Coronary artery (tissue), 2 donors: Measurements from ENCODE around the gene BCAS4.

Experiments used
- DNase-seq: peaks from one replicate; pipeline ENCODE4 v3.0.0-alpha.2; 2017; ENCODE audit warnings: low spot score
- H3K27ac ChIP-seq, 2 donors: fragments of 200-600 bp; sonication (generic); one replicate each; pipeline ENCODE4 v1.5.1; 2016 to 2019
- H3K4me3 ChIP-seq: fragments of 200-600 bp; sonication (generic); 2 replicates; pipeline ENCODE4 v1.5.1; 2016; ENCODE audit warnings: mild to moderate bottlenecking, moderate library complexity
- TF ChIP-seq, protein P1 (sequence below): fragments of 200-600 bp; sonication (generic); IDR thresholded peaks from one replicate; pipeline ENCODE4 v1.5.1; 2019; ENCODE audit warnings: antibody characterized with exemption

The BCAS4 gene

GRCh38 chr20:50804437-50805348, 9.8 kb downstream of the BCAS4 start:
- Histone ChIP-seq H3K27ac (no peak overlapping the region), H3K4me3 (no peak overlapping the region)
- TF ChIP-seq, protein P1, sequence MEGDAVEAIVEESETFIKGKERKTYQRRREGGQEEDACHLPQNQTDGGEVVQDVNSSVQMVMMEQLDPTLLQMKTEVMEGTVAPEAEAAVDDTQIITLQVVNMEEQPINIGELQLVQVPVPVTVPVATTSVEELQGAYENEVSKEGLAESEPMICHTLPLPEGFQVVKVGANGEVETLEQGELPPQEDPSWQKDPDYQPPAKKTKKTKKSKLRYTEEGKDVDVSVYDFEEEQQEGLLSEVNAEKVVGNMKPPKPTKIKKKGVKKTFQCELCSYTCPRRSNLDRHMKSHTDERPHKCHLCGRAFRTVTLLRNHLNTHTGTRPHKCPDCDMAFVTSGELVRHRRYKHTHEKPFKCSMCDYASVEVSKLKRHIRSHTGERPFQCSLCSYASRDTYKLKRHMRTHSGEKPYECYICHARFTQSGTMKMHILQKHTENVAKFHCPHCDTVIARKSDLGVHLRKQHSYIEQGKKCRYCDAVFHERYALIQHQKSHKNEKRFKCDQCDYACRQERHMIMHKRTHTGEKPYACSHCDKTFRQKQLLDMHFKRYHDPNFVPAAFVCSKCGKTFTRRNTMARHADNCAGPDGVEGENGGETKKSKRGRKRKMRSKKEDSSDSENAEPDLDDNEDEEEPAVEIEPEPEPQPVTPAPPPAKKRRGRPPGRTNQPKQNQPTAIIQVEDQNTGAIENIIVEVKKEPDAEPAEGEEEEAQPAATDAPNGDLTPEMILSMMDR, result no peak
- DNase-seq, result no peak

DNA sequence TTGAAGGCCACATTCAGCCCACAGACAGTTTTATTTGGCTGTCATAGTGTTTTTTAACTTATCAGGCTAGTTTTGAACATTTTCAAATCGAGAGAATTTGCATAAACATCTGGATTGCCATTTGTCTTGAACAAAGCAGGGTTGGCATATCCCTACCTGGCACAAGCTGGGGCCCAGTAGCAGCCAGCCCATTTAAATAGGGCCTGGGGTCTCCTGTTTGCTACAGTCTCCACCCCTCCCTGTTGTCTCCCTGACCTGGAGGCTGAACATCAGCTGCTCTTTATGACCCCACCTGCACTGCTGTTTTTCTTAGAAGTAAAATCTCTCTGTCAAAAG, 10.5 kb downstream of the BCAS4 start:
- TF ChIP-seq, protein P1, result no peak
- DNase-seq, result no peak
- H3K27ac ChIP-seq, result no peak overlapping the region
- H3K4me3 ChIP-seq, result no peak overlapping the region

- no peak for DNase-seq
- Histone ChIP-seq H3K27ac (no peak overlapping the region), H3K4me3 (no peak overlapping the region)
- TF ChIP-seq, protein P1, result no peak
Measured at GRCh38 chr20:50806126-50806768, 11.4 kb downstream of the BCAS4 start.

DNA sequence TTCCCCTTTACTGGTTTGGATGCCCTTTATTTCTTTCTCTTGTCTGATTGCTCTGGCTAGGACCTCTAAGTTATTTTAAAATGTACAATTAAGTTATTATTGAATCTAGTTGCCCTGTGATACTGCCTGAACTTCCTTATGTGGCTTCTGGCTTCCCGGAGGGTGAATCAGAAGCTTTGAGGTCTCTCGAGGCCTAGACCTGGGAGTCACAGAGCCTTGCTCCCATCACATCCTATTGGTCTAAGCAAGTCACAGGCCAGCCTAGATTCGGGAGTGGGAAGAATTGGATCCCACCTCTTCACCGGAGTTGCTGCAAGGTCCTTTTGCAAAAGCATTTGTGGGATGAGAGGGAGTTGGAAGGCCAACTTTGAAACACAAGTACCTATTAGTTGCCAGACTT, 15.2 kb downstream of the BCAS4 start:
- Histone ChIP-seq H3K4me3 (no peak overlapping the region), H3K27ac (no peak overlapping the region)
- no peak for DNase-seq
- TF ChIP-seq, protein P1, result no peak

GRCh38 chr20:50810842-50811241, 16.0 kb downstream of the BCAS4 start:
- Histone ChIP-seq H3K27ac (no peak overlapping the region), H3K4me3 (no peak overlapping the region)
- TF ChIP-seq, protein P1, result no peak
- no peak for DNase-seq

- Histone ChIP-seq H3K27ac (no peak overlapping the region), H3K4me3 (no peak overlapping the region)
- TF ChIP-seq, protein P1, result no peak
- no peak for DNase-seq
Measured at GRCh38 chr20:50813101-50813643, 18.3 kb downstream of the BCAS4 start.
